Glutamatergic neuron (in vitro differentiated cells): ENCODE results near the gene CDH4. TPM values are rescaled to one million over a fixed set of nuclear protein-coding genes. Genes with fewer than 3 reads are reported as not detected.
A peak's percentile ranks its signal among the peaks of the same experiment; 100 is the strongest.

Experiments used
- DNase-seq: peaks from one replicate; pipeline ENCODE4 v3.0.0; 2022
- H3K27ac Mint-ChIP-seq: one replicate; pipeline ENCODE4 v1.8.0; 2020; ENCODE audit warnings: mild to moderate bottlenecking, mixed read lengths, inconsistent platforms; ENCODE audit not compliant: unreplicated experiment
- H3K27me3 Mint-ChIP-seq: one replicate; pipeline ENCODE4 v1.8.0; 2020; ENCODE audit warnings: mild to moderate bottlenecking, moderate library complexity, mixed read lengths, inconsistent platforms; ENCODE audit not compliant: unreplicated experiment
- H3K36me3 Mint-ChIP-seq: one replicate; pipeline ENCODE4 v1.8.0; 2020; ENCODE audit warnings: mild to moderate bottlenecking, mixed read lengths, inconsistent platforms; ENCODE audit not compliant: unreplicated experiment
- H3K4me1 Mint-ChIP-seq: one replicate; pipeline ENCODE4 v1.8.0; 2020; ENCODE audit warnings: mild to moderate bottlenecking, low read depth, mixed read lengths, inconsistent platforms; ENCODE audit not compliant: unreplicated experiment
- H3K4me3 Mint-ChIP-seq: one replicate; pipeline ENCODE4 v1.8.0; 2020; ENCODE audit warnings: mild to moderate bottlenecking, mixed read lengths, inconsistent platforms; ENCODE audit not compliant: unreplicated experiment
- H3K9me3 Mint-ChIP-seq: one replicate; pipeline ENCODE4 v1.8.0; 2020; ENCODE audit warnings: mild to moderate bottlenecking, moderate library complexity, mixed read lengths, inconsistent platforms; ENCODE audit not compliant: unreplicated experiment
- CTCF ChIP-seq: fragments of 200-600 bp; sonication (generic); IDR thresholded peaks from one replicate; pipeline ENCODE4 v1.5.0; 2021; ENCODE audit not compliant: partially characterized antibody, unreplicated experiment
- total RNA-seq: library from RNA; stranded (reverse); fragmentation: NEBNext Ultra II Directional; extraction: Animal tissue kit (Norgen Biotek cat#: 25700); gene quantifications from one replicate; pipeline ENCODE4 v1.2.1, GENCODE V29; 2021; ENCODE audit not compliant: unreplicated experiment

The CDH4 gene
- total RNA-seq, 1 donor from 2014 or later = 1.2 TPM

GRCh38 chr20:61349447-61350165 is 97.5 kb downstream of the CDH4 start:
- H3K36me3 Mint-ChIP-seq = no peaks in the 10 kb centered on the region
- no peak for TF ChIP-seq CTCF
- no peak for DNase-seq
- peaks cover 13% of the 10 kb centered on the region for H3K27me3 Mint-ChIP-seq
- no peak overlapping the region for H3K27ac Mint-ChIP-seq
- no peak overlapping the region for H3K4me3 Mint-ChIP-seq
- peaks cover 1% of the 10 kb centered on the region for H3K9me3 Mint-ChIP-seq
- peaks cover 9% of the 10 kb centered on the region for H3K4me1 Mint-ChIP-seq

- Mint-ChIP-seq H3K4me3 (no peak overlapping the region), H3K27ac (no peak overlapping the region), H3K27me3 (peaks cover 14% of the 10 kb centered on the region), H3K9me3 (peaks cover 1% of the 10 kb centered on the region), H3K36me3 (no peaks in the 10 kb centered on the region), H3K4me1 (peaks cover 12% of the 10 kb centered on the region)
- TF ChIP-seq CTCF = peak; percentile 8
- no peak for DNase-seq
Observed at GRCh38 chr20:61350500-61351250, 98.6 kb downstream of the CDH4 start.

GRCh38 chr20:61352346-61353260 is 100.5 kb downstream of the CDH4 start:
- H3K36me3 Mint-ChIP-seq = no peaks in the 10 kb centered on the region
- H3K9me3 Mint-ChIP-seq = peaks cover 1% of the 10 kb centered on the region
- peak overlapping the region; percentile 53 for H3K4me3 Mint-ChIP-seq
- TF ChIP-seq CTCF = no peak
- H3K27ac Mint-ChIP-seq = no peak overlapping the region
- DNase-seq = no peak
- peaks cover 15% of the 10 kb centered on the region for H3K27me3 Mint-ChIP-seq
- peaks cover 12% of the 10 kb centered on the region for H3K4me1 Mint-ChIP-seq

GRCh38 chr20:61353261-61354000 is 101.4 kb downstream of the CDH4 start:
- DNase-seq = no peak
- H3K27me3 Mint-ChIP-seq = peaks cover 10% of the 10 kb centered on the region
- H3K4me1 Mint-ChIP-seq = peaks cover 12% of the 10 kb centered on the region
- peaks cover 1% of the 10 kb centered on the region for H3K9me3 Mint-ChIP-seq
- no peak overlapping the region for H3K4me3 Mint-ChIP-seq
- no peak overlapping the region for H3K27ac Mint-ChIP-seq
- TF ChIP-seq CTCF = no peak
- no peaks in the 10 kb centered on the region for H3K36me3 Mint-ChIP-seq
